K562 (cell line): Measurements from ENCODE around the gene LRRC61.

ENCODE experiments used
- CTCF ChIP-seq, 3 experiments: IDR thresholded peaks in 2 of 3; conservative IDR thresholded peaks in 1 of 3; 2 replicates each; pipeline ENCODE4 v1.5.1; 2011 to 2012; ENCODE audit warnings: low read length in 3 of 3, mild to moderate bottlenecking in 3 of 3, control low read depth in 2 of 3, improper control_type of control experiment in 1 of 3, inconsistent platforms in 1 of 3, low read depth in 1 of 3, mixed read lengths in 1 of 3, moderate library complexity in 1 of 3; ENCODE audit not compliant: insufficient read depth in 2 of 3
- FOXP1 ChIP-seq: sonication (generic); formaldehyde crosslinking; IDR thresholded peaks from 2 replicates; pipeline ENCODE4 v1.8.0; 2022; ENCODE audit warnings: mild to moderate bottlenecking, missing genetic modification reagents
- JUNB ChIP-seq: fragments of 450-650 bp; formaldehyde crosslinking; conservative IDR thresholded peaks from 2 replicates; pipeline ENCODE4 v1.4.0; 2020; ENCODE audit warnings: mild to moderate bottlenecking
- ZNF253 ChIP-seq: fragments of 250-450 bp; sonication (Bioruptor Pico); conservative IDR thresholded peaks from 2 replicates; pipeline ENCODE4 v1.6.1; 2021; ENCODE audit warnings: mild to moderate bottlenecking
- ZNF274 ChIP-seq: IDR thresholded peaks from 2 replicates; pipeline ENCODE4 v1.6.1; 2011; ENCODE audit warnings: low read depth, mild to moderate bottlenecking, low read length, moderate library complexity, borderline replicate concordance
- ZNF609 ChIP-seq: sonication (generic); formaldehyde crosslinking; IDR thresholded peaks from 2 replicates; pipeline ENCODE4 v1.8.1; 2023; ENCODE audit warnings: missing genetic modification reagents, mild to moderate bottlenecking, borderline replicate concordance

GRCh38 chr7:150370612-150371071 lies 47.5 kb downstream of the LRRC61 start:
- no peak for TF ChIP-seq ZNF253 (CRISPR knock-in tag)
- no peak for TF ChIP-seq ZNF609 (CRISPR knock-in tag)
- no peak for TF ChIP-seq CTCF (IDR thresholded peaks at IDR 0.05 in 2 of 3, conservative IDR thresholded peaks at IDR 0.05 in 1 of 3; ENCODE audit: insufficient read depth in 2 of 3, low read depth in 1 of 3, low read length in 3 of 3)
- no peak for TF ChIP-seq FOXP1 (CRISPR knock-in tag)
- TF ChIP-seq ZNF274 = no peak
- no peak for TF ChIP-seq JUNB (CRISPR knock-in tag)
